Activated CD8-positive, alpha-beta memory T cell treated with anti-CD3 and anti-CD28 coated beads, Interleukin-2, amount 50 U/mL, for 4 hours (primary cell): ENCODE measurements around the gene FBXO42.
A peak's percentile ranks its signal among the peaks of the same experiment; 100 is the strongest.

Experiments used
- DNase-seq: peaks from one replicate; pipeline ENCODE4 v3.0.0-alpha.2; 2020

FBXO42 gene

DNA sequence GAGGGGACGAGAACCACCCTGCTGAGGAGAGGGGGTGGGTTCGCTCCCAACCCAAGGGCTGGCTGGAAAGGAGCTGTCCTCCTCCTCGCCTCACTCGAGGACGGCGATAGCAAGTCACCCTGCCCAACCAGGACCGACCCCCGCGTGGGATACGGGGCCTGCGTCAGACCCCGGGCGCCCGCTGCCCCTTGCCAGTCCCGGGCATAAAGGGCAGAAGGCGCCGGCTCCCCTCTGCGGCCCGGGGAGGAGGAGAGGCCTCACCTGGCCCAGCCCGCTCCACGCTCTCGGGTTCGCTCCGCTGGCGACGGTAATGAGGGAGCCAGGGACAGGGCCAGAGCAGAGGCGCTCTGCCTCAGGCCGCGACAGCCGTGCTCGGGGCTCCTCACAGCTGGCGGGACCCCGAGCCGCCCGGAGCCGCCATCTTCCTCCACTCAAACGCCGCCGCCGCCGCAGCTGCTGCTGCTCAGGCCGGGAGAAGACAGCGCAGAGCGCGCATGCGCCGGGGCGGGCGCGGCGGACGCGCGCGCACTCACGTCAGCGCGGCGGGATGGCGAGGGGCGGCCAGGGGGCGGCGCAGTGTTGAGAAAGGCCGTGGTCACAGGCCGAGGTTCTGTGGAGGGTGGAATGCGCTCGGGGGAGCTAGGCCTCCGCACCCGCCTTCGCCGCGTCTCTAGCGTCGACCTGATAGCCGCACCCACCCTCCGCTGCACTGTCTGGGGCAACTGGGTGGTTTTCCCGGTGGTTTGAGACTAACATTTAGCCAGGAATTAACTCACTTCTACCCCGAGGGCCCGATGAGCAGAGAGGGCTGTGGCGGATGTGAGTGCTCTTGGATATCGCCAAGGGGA lies at the start of gene FBXO42:
TSS of gene FBXO42 (minus strand) at position 487 of the 848 bp plus-strand sequence. CDS start 37,062 bp downstream, outside the sequence.
- DNase-seq: peak; percentile 90

DNA sequence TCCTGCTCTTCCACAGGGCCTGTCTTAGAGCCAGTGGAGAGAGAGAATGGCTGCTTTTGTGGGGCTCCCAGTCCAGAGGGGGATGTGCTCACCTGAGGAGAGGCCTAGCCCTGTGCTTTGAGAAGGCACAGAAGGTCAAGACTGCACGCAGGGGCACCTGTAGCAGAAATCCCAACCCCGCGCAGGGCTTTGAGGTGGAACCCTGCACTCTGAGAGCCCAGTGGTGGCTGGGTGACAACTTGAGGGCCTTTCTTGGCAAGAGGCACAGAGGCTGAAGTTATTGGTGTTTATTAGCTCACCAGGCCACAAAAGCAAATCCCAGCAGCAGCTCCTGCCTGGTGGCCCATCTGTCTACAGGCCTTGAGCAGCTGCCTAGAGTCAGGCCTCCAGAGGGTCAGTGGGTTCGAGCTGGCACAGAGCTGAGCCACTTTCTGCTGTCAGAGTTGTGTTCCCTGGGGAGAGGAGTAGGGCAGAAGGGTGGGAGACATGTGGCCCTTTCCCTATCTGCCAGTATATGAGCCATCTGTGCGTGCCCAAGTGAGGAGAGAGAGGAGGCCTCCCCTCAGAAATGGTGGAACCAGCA lies 46.2 kb upstream of the FBXO42 start:
- no peak for DNase-seq

DNA sequence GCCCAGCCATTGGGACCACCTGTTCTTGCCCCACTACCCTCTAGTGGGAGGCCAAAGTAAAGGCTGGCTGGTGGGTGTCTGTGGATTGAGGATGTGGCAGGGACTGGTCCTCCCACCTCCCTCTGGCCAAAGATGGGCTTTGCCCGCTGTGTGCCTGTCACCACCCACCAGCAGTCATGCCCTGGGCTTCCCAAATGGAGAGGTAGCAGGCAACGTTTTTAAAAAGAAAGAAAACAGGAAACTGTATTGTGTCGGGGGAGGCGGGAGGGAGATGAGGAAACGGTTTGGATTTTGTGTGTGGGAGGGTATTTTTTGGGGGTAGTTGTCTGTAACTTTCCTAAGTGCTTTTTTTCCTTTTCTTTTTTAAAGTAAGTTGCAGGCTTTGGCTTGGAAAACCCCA lies 44.8 kb upstream of the FBXO42 start:
- DNase-seq: no peak

DNA sequence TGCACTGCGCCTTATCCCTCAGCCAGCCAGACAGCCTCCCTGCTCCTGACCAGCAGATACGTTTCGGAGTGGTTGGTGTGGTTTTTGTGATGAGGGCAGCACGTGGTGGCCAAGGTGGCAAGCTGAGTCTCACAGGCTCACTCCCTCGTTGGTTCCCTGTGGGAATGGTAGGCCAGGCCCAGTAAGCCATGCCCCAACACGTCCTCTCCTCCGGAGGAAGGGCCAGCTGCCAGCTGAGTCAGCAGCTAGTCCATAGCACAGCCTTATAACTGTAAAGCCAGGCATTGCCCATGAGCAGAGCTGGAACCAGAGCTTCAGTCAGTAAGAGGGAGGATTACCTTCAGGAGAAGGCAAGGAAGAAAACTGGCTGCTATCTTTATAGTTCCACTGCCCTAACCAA lies 44.3 kb upstream of the FBXO42 start:
- no peak for DNase-seq

DNA sequence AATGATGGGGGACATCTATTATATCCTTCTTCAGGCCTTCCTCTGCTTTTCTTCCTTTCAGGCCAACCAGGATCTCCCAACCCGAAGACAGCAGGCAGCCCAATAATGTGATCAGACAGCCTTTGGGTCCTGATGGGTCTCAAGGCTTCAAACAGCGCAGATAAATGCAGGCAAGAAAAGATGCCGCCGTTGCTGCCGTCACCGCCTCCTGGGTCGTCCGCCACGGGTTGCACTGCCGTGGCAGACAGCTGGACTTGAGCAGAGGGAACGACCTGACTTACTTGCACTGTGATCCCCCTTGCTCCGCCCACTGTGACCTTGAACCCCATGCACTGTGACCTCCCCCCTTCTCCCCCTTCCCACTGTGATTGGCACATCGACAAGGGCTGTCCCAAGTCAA lies 42.7 kb upstream of the FBXO42 start:
- no peak for DNase-seq

DNA sequence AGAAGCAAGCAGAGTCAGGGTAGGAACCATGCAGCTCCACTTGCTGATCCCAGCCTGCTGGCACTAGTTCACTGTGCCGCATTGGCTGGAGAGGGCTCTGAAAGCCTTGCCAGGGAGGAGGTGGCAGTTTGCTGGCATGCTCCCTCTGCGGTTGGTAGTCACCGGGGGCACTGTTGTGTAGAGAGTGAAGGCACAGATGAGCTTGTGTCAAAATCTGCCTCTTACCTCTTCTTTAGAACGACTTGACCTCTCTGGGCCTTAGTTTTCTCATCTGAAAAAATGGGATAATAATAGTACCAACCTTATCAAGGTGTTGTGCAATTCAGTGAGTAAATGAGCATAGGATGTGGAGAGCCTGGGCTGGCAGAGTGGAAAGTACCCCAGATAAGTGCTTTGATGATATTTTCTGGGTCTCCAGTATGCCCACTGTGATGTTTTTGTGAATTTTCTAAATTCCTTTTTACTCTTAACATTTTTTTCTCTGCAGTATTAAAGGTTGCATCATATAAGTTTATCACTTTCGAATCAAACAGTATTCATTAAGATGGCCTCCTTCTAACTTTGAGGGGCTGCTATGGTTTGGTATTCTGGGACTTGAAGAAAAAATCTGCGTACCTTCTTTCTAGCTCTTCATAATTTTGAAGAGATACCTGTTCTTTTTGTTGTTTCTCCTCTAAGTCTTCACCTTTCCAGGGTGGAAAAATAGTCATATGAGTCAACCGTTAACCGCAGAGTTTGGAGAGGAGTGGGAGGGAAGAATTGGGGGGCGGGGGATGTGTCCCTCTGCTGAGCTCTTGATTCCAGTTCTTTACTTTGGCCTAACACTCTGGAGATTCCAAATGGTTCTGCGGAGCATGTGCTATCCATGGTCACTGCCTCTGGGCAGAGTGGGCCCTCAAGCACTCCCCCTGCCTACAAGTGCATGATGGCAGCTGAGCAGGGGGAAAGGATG lies 41.6 kb upstream of the FBXO42 start:
- no peak for DNase-seq

DNA sequence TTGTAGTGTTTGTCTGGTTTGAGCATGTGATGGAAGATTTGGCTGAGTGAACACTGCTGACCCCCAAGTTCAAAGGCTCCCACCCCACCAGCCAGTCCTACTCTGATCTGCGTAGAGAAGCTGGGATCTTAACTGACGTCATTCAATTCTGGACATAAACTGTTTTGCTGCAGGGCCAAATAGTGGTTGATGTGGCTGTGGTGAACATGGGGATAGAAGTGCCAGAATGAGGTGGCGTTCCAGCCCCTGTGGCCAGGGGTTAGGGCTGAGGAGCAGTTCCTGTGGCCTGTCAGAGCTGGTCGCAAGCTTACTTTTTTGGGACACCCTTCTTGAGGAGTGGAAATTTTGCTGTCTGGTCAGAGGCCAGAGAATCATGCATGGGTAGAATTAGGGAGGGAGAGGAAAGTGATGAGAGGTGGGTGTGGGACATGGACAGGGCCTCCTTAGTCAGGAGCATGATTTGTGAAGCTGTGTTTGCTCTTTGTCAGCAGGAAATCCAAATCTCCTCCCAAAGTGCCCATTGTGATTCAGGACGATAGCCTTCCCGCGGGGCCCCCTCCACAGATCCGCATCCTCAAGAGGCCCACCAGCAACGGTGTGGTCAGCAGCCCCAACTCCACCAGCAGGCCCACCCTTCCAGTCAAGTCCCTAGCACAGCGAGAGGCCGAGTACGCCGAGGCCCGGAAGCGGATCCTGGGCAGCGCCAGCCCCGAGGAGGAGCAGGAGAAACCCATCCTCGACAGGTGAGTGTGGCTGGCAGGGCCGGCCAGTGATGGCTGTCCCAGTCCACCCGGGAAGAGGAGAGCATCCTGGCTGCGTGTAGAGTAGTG lies 40.7 kb upstream of the FBXO42 start:
- no peak for DNase-seq

DNA sequence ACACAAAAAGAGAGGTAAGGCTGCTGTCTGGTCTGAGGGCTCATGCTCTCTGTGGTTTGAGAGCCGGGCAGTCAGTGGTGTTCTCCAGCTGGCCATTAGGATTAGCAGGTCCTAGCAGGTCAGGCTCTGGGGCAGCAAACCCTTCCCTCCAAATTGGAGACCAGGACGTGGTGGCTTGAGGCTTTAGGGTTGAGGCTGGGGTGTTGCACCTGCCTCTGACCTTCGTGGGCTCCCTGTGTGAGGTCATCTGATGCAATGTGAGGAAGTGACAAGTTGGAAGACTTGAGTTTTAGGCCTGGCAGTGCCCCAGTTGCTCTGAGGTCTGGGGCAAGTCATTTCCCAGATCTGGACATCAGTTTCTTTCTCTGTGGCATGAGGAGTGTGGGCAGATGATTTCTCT lies 39.1 kb upstream of the FBXO42 start:
- DNase-seq: no peak

DNA sequence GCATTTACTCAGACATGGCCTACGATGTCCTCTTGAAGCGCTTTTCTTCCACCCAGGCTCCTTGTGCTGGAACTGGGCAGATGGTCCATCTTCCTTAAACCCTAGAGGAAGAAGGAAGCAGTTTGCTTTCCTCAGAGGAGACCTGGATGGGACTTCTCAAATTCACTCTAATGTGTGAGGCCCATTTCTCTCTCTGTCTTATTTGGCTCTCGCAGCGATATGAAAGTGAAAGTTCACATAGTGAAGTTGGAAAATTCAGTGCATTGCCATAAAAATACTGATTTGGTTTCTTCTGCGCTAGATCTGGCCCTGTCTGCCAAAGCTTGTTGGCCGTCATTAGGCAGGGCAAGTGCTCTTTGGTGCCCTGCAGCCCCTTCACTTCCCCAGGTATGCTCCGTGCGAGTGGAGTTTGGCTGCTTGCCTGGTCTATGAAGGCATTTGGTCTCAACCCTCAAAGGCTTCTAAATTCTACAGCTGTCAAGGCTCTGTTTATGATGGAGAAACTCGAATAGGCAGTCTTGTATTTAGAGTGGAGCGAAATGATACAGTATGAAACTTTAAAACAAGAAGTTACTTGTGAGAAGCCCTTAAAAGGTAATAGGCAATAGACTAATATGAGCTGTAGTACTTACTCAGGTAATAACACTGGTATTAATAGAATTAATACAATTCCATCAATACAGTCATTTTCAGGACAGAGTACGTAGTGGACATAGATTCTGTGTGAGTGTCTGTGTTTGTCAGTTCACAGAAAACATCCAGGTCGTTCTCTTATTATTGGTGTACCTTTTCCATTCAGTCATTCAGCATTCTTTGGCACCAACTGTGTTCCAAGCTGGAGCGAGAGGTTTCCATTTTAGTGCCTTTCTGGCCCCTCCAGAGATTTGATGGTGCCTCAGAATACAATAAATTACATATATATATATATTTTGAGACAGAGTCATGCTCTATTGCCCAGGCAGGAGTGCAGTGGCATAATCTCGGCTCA lies 35.2 kb upstream of the FBXO42 start:
- DNase-seq: no peak

DNA sequence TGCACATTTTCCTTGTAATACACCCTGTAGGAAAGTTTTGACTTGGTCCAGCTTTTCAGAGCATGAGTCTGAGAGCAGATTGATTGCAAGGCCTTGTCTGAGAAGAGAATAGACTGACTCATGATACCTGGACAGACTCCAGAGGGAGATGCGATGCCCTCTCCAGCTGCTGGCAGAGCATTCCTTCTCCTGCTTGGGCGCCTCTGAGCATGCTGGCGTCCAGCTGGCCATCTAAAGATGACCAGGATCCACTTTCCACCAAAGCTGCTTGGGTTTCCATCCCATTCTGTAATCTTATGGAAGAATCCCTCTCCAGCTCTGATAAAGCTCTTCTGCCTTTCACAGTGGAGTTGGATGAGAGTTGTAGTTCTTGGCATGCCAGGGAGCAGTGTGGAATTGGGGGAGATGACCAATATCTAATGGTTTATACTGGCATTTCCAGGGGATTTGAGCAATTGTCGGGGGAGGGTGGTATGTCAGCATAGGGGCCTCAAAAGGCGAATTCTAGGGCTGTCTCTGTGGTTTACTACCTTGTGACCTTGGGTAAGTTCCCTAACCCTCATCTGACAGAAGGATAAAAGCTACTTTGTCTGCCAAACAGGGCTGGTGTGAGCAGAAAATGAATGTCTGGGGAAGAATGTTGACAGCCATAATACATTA lies 34.3 kb upstream of the FBXO42 start:
- DNase-seq: no peak

DNA sequence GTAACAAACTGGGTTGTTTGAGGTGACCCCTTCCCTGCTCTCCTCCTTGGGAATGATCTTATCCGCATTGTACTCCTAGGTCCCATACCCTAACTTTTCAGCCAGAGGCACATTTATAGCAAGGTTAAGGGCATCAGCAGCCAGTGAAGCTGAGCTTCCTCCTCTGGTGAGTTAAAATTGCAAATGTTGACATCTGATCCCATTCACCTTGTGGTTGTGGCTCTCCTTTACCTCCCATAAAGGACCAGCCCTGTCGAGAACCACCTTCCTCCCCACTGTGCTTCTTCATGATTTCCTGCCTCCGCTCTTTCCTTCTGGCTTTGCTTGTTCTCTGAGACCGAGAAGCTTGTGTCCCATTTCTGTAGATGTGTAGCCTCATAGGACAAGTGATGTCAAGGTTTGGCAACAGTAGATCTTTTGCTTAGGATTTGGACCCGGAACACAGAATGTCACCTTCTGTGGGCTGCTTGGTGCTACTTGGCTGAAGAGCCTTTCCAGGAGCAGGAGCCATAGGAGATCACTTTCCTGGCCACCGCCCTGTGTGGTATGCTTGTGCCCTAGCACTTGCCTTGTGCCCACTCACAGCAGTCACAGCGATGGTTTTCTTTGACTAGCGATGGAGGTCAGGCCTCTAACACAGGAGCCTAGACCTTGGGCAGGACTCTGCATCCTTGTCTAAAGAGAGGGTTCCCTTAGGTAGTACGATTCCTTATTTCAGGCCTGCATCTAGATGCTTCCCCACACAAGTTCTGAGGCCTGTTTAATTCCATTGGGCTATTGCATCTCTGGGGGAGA lies 33.6 kb upstream of the FBXO42 start:
- DNase-seq: no peak

DNA sequence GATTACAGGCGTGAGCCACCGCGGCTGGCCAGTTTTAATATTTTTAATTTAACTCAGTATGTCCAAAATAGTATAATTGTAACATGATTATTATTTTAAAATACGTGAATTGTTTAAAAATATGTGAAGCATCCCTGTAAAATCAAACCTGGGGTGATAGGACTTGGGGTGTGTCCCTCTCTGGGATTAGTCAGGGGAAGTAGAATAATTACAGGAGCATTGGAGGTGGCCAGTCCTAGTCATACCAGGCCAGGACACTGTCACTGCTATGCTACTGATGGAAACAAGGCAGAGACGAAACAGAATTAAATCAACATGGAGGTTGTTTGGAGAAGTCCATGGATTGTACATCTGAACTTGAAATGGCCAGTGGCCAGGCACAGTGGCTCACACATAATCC lies 31.6 kb upstream of the FBXO42 start:
- DNase-seq: no peak

DNA sequence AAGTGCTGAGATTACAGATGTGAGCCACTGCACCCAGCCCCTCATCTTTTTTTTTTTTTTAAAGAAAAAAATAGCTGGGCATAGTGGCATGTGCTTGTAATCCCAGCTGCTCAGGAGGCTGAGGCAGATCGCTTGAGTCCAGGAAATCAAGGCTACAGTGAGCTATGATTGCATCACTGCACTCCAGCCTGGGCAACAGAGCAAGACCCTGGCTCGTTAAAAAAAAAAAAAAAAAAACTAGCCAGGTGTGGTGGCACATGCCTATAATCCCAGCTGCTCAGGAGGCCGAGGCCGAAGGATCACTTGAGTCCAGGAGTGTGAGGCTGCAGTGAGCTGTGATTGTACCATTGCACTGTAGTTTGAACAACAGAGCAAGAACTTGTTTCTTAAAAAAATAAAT lies 28.6 kb upstream of the FBXO42 start:
- DNase-seq: no peak

DNA sequence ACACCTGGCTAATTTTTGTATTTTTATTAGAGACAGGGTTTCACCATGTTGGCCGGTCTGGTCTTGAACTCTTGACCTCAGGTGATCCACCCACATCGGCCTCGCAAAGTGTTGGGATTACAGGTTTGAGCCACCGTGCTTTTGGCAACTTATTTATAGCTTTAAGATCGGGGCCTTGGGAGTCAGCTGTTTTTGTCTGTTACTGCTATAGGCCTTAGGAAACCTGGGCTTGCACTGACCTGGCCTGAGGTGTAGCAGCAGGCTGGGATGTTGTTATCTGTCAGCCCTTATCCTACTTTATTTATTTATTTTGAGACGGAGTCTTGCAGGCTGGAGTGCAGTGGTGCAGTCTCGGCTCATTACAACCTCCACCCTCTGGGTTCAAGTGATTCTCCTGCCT lies 26.2 kb upstream of the FBXO42 start:
- DNase-seq: no peak

DNA sequence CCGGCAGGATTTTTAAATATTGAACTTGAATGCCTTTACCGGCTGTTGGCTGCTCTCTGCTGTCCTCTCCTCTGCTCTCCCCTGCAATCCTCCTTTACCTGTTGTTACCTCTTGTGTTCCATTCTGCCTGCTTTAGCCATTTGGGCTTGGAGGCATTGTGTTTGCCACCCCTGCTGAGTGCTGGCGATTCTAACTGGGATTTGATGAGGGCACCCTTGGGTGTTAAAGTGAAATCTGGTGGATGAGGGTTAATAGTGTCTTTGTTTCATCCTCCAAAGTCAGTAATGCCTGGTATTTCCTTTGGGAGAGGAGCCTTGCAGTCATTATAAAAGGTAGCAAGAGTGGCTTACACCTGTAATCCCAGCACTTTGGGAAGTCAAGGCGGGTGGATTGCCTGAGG lies 24.7 kb upstream of the FBXO42 start:
- DNase-seq: no peak

DNA sequence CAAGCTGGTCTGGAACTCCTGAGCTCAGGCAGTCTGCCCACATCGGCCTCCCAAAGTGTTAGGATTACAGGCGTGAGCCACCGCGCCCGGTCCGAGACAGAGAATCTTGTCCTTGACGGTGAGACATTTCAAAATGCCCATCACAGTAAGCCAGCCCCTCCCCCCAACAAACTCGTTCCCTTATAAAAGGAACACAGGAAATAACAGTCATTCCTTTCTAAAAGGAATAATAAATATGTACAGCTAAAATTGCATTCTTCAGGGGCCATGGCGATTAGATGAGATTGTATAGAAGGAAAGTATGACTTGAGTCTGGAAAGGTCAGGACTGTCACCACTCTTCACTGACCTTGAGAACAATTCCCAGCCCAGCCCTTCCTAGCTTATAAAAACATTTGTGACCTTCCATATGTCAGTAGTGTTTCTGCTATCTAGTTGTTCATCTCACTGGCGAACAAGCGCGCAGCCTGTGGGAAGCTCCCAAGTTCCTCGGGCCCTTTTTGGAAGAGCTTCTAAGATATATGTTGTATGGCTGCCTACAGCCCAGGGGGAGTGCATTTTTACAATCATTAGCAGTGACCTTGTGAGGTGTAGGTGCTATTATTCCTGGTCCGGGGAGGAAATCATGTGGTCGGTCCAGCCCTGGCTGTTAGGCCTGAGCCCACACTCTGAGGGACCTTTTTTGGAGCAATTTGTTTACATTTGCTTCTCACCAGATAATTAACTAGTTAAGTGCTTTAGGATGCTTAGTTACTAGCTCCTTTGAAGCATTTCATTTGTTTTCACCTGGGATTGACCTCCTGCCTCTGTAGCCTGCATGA lies 23.5 kb upstream of the FBXO42 start:
- no peak for DNase-seq

DNA sequence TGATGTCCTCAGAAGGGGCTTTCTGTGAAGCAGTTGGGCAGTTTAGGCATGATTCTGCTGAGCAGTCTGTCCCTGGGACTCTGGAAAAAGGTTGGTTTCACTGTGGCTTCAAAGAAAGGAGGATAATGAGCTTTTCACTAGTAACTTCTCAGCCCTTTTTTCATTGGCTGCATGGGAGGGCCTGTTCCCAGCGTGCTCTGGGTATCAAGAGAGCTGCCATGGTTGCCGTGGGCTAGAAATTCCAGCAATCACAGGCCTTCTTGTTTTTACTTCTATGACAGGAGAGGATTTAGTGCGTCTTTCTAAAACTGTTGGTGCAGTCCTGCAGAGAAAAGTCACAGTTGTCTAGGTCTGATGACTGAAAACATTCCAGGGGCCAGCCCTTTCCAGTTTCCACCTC lies 22.0 kb upstream of the FBXO42 start:
- DNase-seq: no peak

DNA sequence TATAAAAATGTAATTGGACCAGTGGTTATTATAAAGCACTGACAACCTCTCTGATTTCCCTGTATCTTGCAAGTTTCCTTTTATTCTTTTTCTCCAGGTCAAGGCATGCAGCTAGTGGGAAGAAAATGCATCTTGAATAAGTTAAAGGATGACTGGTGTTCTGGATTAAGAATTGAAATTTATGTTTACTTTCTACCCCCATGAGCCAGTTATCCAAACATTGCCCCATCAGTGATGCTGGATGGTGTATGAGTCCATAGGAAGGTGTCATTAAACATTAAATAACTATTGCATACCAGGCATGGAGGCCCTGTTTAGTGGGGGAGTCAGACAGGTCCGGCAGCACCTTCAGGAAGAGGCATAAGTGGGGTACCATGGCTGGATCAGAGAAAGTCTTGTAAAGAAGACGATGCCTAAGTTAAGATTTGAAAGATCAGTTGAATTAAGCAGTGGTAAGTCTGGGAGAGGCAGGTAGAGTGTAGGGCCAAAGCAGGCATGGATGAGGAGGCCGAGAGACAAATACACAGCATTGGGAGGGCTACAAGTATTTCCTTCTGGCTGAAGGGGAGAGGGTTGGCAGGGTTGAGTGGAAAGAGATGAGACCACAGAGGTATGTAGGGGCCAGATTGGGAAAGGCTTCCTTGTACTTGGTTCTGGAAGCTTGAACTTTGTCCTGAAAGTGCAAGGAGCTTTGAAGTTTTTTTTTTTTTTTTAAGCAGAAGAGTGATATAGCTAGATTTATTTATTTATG lies 20.4 kb upstream of the FBXO42 start:
- no peak for DNase-seq
